GM12891 (cell line): ENCODE data around the gene PCSK6.

Source experiments
- PAX5 ChIP-seq: IDR thresholded peaks from 2 replicates; pipeline ENCODE4 v1.6.1; 2011; ENCODE audit warnings: low read length, moderate library complexity, mild to moderate bottlenecking; ENCODE audit not compliant: insufficient read depth, severe bottlenecking
- POLR2A ChIP-seq: IDR thresholded peaks from 2 replicates; pipeline ENCODE4 v1.6.1; 2011; ENCODE audit warnings: low read depth, low read length, control low read depth
- POLR2AphosphoS5 ChIP-seq: IDR thresholded peaks from 2 replicates; pipeline ENCODE4 v1.6.1; 2011; ENCODE audit warnings: low read depth, low read length, control low read depth
- POU2F2 ChIP-seq: IDR thresholded peaks from 2 replicates; pipeline ENCODE4 v1.6.1; 2011; ENCODE audit warnings: low read depth, mild to moderate bottlenecking, control low read depth, low read length, moderate library complexity
- SPI1 ChIP-seq: IDR thresholded peaks from 2 replicates; pipeline ENCODE4 v1.6.1; 2011; ENCODE audit warnings: low read depth, low read length, control low read depth
- TAF1 ChIP-seq: IDR thresholded peaks from 2 replicates; pipeline ENCODE4 v1.6.1; 2011; ENCODE audit warnings: low read depth, low read length, control low read depth

- TF ChIP-seq TAF1 (no peak), POLR2A (no peak), POU2F2 (no peak), POLR2AphosphoS5 (no peak), PAX5 (no peak), SPI1 (no peak)
Observed at GRCh38 chr15:101382544-101382943, 107.0 kb downstream of the PCSK6 start.
